Stimulated activated CD8-positive, alpha-beta memory T cell treated with anti-CD3 and anti-CD28 coated beads, Interleukin-15, amount 100 ng/mL, for 1 hour (primary cell): Measurements from ENCODE around the gene RAD9B.
"Not testable (repeated sequence)": the region's sequence is repeated elsewhere in the genome, so short reads cannot be mapped to it uniquely, and the experiment has no call there.

Experiments
- DNase-seq: peaks from one replicate; pipeline ENCODE4 v3.0.0-alpha.2; 2020; ENCODE audit warnings: low read depth

Gene RAD9B

DNA sequence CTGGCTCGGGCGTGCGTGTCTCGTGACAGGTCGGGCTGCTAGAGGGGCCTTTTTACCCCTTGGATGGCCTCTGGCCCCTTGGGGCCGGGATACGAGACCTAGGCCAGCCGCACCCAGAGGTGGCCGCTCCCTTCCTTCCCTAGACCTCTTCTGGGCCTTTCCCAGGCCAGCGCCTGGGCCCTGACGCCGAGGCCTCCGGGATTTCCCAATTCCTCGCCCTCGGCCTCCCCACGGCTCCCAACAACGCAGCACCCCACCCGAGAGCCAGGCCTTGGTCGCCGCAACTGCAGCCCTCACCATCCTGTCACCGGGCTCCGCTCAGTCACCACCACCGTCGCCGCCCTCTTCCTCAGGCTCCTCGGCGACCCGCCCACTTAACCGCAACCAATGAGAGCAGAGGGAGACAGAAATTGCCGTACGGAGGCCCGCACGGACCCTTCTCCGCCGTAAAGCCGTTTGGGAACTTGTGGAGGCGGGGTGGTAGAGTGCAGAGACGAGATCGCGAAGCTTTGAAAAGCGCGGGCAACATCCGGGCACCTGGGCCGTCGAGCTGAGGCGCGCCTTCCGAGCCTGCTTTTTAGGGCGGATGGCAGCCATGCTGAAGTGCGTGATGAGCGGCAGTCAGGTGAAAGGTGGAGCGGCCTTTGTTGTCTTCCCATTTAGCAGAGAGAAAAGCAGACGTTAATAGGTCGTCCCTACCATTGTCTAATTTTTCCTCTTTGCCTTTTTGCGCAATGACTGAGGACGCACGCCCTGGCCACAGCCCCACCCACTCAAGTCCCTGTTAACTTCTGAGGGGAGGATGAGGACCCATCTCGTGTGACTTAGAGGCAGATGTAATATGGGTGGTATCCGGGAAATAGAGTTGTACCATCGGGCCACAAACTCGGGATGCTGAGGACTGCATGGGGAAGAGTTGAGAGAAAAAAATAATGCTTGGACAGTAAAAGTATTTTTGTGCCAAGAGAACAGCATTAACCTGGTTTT is at the start of gene RAD9B, which contains the start of gene VPS29:
Gene RAD9B, plus strand, starts transcription at position 580 of the 987 bp plus-strand sequence. Its CDS starts 7 bp downstream, at position 587.
Gene VPS29, minus strand, starts transcription at position 360 of the 987 bp plus-strand sequence. Its CDS starts 60 bp downstream, at position 300.
- peak; percentile 97 for DNase-seq

DNA sequence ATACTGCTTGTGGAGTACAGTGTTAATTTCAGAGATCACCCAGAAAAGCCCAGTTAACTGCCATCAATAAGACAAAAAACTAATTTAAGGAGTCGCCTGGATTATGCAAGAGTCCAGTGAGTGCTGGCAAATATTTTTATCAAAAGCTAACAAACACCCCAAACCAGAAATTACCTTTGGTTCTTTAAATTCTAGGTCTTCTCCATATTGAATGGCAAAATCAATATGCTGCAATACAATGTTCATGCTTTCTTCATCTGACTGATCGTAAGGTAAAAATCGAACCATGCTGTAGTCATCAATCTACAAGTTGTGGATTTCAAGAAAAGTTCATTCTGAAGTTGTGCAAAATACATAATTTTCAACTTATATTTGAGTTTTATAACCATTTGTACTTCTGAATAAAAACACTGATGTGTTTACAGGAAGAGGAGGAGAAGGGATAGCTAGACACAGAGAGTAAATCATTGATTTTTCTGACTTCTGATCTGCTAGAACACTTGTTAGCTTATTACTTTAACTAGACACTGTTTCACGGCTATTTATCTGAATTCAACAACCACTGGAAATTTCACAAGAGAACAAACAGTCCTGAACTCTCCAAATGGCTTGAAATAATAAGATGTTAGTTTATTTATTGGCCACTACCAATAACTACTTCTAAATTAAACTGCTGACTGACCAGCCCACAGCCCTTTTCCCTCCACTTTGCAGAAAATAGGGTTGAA is 48.4 kb upstream of the RAD9B start:
- DNase-seq: no peak

DNA sequence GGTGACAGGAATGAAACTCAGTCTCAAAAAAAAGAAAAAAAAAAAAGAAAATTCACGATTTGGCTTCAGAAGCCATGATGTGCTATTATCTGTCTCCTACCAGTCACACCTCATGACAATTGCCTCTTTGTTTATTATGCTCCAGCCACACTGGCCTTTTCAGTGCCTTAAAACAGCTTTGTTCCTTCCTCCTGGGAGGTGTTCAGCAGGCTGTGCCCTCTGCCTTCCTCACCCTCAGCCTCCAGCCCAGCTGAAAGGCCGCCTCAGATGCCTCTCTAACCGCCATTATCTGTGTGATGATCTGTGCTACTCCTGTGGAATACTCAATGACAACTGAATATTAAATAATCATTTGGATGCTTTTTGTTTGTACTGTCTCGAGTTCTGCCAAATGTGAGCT is 43.4 kb upstream of the RAD9B start:
- no peak for DNase-seq

DNA sequence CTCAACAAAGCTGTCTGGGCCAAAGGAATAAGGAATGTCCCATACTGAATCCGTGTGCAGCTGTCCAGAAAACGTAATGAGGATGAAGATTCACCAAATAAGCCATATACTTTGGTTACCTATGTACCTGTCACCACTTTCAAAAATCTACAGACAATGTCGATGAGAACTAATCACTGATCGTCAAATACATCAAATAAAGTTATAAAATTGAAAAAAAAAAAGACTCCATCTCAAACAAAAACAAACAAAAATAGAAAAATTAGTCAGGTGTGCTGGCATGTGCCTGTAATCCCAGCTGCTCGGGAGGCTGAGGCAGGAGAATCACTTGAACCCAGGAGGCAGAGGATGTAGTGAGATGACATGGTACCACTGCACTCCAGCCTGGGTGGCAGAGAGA is 40.9 kb upstream of the RAD9B start:
- DNase-seq: not testable (repeated sequence)

DNA sequence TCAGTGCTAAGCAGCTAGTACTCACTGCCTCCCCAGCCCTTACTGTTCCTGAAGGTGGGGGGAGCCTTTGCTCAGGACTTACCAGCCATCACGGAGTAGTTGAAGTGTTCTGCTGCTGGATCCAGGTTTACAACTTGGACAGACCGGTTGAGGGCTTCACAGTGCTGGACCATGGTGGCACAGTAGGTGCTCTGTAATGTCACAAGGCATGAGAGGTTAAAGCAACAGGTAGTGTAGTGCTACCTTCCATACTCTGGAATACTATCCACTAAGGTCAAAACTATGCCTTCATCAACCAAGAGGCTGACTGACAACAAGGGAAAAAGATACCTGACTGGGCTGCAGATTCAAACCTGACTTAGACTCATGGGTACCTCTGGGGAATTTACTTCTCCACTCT is 37.1 kb upstream of the RAD9B start:
- DNase-seq: no peak

DNA sequence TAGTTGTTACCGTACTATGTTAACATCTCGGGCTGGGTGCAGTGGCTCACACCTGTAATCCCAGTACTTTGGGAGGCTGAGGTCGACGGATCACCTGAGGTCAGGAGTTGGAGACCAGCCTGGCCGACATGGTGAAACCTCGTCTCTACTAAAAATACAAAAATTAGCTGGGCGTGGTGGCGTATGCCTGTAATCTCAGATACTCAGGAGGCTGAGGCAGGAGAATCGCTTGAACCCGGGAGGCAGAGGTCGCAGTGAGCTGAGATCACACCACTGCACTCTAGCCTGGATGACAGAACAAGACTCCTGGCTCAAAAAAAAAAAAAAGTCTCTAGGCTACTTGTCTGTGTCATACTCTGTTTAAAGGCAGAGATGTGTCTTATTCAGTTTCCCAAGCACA is 36.4 kb upstream of the RAD9B start:
- not testable (repeated sequence) for DNase-seq

DNA sequence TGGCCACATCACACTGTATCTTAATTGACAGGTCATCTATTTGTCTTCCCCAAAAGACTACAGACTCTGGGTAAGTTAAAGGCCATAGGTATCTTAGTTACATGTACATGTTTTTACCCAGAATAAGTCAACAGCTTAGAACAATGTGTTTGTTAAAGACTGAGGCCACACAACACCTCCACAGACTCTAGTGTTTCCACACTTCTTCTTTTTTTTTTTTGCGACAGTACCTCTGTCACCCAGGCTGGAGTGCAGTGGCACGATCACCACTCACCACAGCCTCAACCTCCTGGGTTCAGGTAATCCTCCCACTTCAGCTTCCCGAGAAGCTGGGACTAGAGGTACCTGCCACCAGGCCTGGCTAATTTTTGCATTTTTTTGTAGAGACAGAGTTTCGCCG is 35.3 kb upstream of the RAD9B start:
- no peak for DNase-seq

DNA sequence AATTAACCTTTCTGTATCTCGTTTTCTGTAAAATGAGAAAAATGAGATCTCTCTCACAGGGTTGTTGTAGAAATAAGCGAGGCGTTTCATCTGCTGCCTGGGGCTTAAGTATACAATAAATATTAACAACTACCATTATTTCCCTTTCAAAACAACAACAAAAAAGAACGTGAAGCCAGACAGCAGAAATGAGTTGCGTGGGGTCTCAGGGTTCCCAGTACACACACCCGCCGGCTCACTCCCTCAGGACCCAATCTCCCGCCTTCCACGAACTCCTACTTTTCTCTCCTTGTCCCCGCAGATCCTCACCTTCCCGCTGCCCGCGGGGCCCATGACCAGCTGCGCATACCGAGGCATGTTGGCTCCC is 34.3 kb upstream of the RAD9B start:
- DNase-seq: no peak

DNA sequence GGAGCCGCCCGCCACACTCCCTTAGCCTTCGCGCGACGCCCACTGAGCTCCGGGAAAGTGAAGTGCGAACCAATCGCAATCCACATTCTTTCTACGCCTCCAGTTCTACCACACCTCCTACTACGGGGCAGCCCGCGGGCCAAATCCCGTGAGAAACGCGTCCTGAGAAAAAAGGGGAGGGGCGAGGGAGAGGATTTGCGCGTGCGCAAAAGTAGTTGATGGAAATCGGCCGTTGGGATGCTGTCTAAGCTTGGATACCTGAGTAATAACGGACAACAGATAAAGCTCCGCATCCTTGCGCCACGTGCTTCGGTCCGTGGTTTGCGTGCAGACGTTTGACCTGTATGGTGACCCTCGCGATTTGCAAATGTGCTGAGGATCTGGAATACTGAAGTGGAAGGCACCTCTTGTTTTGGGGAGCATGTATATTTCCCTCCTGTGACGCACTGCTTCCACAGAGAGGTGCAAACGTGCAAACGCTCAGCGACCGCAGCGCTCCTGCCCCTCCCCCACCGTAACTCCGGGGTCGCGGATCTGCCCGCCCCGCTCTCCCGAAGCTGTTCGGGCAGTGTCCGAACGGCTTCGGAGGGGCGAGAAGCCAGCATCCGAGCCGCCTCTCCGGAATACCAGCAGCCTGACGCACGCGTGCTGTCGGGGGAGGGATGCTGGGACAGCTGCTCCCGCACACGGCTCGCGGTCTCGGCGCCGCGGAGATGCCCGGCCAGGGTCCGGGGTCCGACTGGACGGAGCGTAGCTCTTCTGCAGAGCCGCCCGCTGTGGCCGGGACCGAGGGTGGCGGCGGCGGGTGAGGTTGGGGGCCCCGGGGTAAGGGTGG is 33.7 kb upstream of the RAD9B start, which contains the start of the genes FAM216A and GPN3:
Gene FAM216A, plus strand, starts transcription at position 632 of the 835 bp plus-strand sequence. Its CDS starts 31 bp downstream, at position 663.
Gene GPN3, minus strand, starts transcription at position 44 of the 835 bp plus-strand sequence. CDS start 54 bp downstream, outside the sequence.
- DNase-seq: peak; percentile 88

DNA sequence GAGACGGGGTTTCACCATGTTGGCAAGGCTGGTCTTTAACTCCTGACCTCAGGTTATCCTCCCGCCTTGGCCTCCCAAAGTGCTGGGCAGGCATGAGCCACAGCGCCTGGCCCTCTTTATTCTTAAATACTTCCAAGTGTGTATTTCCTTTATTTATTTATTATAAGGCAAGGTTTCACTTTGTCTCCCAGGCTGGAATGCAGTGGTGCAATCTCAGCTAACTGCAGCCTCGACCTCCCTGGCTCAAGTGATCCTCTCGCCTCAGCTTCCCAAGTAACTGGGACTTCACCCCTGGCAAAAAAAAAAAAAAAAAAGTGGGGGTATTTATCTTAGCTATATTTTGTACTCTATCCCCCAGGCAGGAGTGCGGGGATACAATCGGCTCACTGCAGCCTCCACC is 26.7 kb upstream of the RAD9B start:
- DNase-seq: no peak

DNA sequence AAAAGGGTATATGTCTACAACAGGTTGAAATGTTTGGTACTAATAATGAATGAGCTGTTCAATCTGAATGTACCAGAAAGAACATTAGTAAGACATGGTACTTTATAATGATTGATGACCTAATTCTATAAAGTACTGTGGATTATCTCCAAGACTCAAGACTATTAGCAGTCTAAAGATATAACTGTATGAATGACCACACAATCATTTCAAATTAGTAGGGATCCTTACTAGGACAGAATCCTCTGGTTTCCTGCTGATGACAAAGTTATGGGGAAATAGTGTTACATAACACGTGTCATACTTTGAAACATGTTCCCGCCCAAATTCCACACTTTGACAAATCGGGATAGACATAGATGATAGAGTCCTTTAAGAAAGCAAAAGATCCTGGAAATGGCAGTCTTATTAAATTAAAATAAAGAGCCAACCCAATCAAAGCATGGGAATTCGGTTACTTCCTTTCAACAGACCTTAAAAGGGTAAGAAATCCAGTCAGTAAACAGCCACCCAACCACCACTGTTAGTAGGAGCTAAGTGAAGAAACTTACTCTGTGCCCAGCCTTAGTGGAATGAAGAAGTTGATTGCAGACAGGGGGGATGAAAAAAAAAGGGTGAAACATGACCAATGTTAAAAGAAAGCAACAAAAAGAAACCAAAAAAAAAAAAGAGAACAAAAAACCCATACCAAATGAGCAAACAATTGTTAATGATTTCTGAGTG is 3.0 kb upstream of the RAD9B start:
- DNase-seq: no peak

DNA sequence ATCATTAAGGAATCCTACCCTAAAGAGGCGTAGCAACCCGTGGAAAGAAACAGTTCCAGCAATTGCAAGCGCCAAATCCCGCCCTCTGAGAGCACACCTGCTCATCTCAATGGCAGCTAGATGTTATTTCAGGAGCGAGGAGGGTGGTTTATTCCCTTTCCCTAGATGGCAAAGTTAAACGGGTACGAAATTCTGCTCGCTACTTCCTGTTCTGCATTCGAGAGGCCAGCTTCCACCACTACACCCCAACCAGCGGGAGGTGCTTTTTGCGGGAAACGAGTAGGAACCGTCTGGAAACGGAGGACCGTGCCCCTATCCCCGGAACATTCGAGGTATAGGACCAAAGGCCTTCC is 756 bp upstream of the RAD9B start:
- no peak for DNase-seq

DNA sequence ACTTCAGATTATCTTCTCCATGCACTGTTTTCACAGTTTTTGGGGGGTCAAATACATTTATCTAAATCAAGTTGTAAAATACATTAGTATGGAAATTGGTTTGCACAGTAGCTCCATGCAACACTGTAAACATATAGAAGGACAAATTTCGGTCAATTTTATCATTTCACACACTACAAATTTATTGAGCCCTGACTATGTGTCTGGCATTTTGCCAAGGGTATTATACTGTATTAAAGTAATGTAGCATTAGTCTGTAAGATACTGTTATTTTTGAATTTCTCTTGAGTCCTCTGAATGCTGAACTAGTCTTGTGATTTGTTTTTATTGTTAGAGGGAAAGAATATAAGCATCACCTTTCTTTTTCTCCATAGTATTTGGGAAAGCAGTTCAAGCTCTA is 1.3 kb downstream of the RAD9B start:
- no peak for DNase-seq

DNA sequence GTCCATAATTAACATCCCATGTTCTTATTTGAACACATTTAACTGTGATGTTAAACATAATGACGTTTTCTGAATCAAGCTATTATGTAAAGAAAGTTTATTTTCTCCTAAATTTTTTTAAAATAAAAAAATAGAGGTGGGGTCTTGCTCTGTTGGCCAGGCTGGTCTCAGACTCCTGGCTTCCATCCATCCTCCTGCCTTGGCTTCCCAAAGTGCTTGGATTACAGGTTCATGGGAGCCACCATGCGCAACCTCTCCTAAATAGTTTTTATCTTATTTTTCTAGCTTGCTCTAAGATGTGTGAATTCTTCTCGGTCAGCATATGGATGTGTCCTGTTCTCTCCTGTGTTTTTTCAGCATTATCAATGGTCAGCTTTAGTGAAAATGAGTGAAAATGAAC is 3.2 kb downstream of the RAD9B start:
- DNase-seq: no peak

DNA sequence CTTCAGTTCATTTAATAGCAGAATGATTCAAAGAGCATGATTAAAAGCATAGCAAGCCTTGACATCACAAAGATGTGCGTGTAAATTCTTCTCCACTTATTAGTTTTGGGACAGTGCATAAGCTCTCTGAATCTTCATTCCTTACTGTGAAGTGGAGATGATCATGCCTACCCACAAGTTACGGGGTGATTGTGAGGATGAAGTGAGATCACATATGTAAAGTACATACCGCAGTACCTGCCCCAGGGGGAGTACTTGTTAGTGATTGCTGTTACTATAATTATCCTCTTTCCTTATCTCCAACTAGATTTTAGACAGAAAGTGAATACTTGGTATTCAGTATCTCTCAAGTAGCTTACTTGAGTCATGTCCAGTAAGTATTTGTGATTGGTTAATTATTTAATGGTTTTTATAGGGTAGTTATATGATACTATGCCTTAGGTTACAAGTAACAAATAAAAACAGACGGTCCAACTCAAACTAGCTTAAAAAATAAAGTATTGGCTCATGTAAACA is 6.0 kb downstream of the RAD9B start:
- DNase-seq: no peak

DNA sequence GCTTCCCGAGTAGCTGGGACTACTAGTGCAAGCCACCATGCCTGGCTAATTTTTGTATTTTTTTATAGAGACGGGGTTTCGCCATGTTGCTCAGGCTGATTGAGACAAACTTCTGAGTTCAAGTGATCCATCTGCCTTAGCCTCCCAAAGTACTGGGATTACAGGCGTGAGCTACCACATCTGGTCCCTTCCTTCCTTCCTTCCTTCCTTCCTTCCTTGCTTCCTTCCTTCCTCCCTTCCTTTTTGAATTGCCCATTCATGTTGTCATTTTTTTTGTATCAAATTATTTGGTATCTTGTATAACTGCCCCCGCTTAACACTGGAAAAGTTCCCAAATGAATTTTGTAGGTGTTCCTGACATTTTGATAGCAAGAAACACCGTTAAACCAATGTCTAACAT is 11.7 kb downstream of the RAD9B start:
- DNase-seq: no peak

DNA sequence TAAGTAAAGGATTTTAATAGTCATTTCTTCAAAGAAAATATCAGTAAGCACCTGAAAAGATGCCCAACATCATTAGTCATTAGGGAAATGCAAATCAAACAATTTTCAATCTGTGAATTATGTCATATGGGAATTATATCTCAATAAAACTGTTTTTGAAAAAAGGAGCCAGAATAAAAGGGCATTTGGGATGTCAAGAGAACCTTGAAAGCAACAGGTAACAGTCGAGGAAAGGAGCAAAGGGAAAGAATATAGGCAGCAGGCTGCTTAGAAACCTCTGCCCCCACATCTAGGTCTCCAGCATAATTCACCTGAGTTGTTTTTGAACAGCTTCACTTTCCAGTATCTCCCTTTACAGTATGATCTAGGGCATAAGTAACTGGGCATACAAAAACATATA is 12.2 kb downstream of the RAD9B start:
- DNase-seq: no peak

DNA sequence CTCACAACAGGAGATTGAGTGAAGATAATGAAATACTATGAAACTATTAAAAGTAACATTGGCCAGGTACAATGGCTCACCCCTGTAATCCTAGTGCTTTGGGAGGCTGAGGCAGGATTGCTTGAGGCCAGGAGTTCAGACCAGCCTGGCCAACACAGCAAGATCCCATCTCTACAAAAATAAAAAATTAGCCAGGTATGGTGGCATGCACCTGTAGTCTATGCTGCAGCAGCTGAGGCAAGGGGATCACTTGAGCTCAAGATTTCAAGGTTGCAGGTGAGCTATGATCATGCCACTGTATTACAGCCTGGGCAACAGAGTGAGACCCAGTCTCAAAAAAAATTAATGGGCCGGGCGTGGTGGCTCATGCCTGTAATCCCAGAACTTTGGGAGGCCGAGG is 14.9 kb downstream of the RAD9B start:
- DNase-seq: no peak

DNA sequence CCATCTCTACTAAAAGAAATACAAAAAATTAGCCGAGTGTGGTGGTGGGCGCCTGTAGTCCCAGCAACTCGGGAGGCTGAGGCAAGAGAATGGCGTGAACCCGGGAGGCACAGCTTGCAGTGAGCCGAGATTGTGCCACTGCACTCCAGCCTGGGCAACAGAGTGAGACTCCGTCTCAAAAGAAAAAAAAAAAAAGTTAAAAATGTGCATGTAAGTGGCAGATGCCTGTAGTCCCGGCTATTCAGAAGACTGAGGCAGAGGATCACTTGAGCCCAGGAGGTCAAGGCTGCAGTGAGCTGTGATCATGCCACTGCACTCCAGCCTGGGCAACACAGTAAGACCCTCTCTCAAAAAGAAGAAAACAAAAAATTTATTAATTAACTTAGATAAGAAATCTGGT is 15.9 kb downstream of the RAD9B start:
- DNase-seq: not testable (repeated sequence)

DNA sequence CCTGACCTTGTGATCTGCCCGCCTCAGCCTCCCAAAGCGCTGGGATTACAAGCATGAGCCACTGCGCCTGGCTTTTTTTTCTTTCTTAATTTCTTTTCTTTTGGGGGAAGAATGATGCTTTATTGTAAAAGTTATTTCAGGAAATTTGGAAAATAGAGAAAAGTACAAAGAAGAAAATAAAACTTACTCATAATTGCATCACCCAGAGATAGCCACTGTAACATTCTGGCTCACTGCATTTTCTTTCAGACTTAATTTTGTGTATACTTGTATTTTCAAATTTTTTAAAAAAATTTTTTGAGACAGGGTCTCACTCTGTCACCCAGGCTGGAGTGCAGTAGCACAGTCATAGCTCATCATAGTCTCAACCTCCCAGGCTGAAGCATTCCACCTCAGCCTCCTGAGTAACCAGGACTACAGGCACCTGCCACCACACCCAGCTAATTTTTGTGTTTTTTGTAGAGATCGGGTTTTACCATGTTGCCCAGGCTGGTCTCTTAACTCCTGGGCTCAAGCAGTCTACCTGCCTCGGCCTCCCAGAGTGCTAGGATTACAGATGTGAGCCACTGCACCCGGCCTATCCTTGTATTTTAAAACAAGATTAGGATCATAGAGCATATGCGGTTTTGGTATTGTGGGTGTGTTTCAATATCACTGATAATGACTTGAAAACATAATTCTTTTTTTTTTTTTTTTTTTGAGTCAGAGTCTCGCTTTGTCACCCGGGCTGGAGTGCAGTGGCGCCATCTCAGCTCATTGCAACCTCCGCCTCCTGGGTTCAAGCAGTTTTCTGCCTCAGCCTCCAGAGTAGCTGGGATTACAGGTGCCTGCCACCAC is 19.0 kb downstream of the RAD9B start:
- not testable (repeated sequence) for DNase-seq
